WERI-Rb-1 (cell line): ENCODE results near the gene HSPBP1.

ENCODE experiments used
- DNase-seq: peaks from one replicate; pipeline ENCODE4 v3.0.0-alpha.2; 2020
- H3K27ac ChIP-seq: fragments of 250-450 bp; sonication (Bioruptor Pico); 2 replicates; pipeline ENCODE4 v1.5.1; 2020; ENCODE audit warnings: mild to moderate bottlenecking, moderate library complexity
- H3K27me3 ChIP-seq: fragments of 250-450 bp; sonication (Bioruptor Pico); 2 replicates; pipeline ENCODE4 v1.5.1; 2021; ENCODE audit warnings: mild to moderate bottlenecking, low read depth, moderate library complexity; ENCODE audit not compliant: insufficient read depth, severe bottlenecking
- H3K36me3 ChIP-seq: fragments of 250-450 bp; sonication (Bioruptor Pico); 2 replicates; pipeline ENCODE4 v1.5.1; 2020; ENCODE audit warnings: mild to moderate bottlenecking, moderate library complexity
- H3K4me3 ChIP-seq: 2 replicates; pipeline ENCODE4 v1.5.1; 2011; ENCODE audit warnings: low read depth, mild to moderate bottlenecking, control low read depth, low read length
- H3K9me3 ChIP-seq: fragments of 250-450 bp; sonication (Bioruptor Pico); 2 replicates; pipeline ENCODE4 v1.5.1; 2021; ENCODE audit warnings: mild to moderate bottlenecking, moderate library complexity; ENCODE audit not compliant: severe bottlenecking
- TF ChIP-seq, protein P1 (sequence below): IDR thresholded peaks from 2 replicates; pipeline ENCODE4 v1.5.1; 2011; ENCODE audit warnings: low read depth, mild to moderate bottlenecking, control low read depth, inconsistent platforms, low read length

The HSPBP1 gene

DNA sequence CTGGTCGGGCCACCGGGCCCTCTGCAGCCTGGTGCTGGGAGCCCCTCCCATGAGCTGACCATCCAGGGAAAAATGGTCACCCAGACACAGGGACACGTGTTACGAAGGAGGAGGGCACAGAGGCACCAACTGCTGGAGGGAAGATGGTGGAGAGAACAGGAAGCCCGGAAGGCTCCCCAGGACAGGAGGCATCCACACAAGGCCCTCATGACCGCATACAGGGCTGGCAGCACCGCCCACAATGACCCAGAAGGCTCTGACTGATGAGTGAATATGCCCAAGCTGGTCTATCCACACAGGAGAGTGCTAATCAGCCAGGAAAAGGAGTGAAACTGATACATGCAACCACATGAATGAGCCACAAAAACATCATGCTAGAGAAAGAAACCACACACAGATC is 37.4 kb downstream of the HSPBP1 start:
- Histone ChIP-seq H3K27me3 (no peaks in the 10 kb centered on the region), H3K36me3 (peaks cover 83% of the 10 kb centered on the region), H3K4me3 (no peak overlapping the region), H3K9me3 (no peaks in the 10 kb centered on the region), H3K27ac (no peak overlapping the region)
- DNase-seq = no peak
- TF ChIP-seq, protein P1, sequence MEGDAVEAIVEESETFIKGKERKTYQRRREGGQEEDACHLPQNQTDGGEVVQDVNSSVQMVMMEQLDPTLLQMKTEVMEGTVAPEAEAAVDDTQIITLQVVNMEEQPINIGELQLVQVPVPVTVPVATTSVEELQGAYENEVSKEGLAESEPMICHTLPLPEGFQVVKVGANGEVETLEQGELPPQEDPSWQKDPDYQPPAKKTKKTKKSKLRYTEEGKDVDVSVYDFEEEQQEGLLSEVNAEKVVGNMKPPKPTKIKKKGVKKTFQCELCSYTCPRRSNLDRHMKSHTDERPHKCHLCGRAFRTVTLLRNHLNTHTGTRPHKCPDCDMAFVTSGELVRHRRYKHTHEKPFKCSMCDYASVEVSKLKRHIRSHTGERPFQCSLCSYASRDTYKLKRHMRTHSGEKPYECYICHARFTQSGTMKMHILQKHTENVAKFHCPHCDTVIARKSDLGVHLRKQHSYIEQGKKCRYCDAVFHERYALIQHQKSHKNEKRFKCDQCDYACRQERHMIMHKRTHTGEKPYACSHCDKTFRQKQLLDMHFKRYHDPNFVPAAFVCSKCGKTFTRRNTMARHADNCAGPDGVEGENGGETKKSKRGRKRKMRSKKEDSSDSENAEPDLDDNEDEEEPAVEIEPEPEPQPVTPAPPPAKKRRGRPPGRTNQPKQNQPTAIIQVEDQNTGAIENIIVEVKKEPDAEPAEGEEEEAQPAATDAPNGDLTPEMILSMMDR = no peak

DNA sequence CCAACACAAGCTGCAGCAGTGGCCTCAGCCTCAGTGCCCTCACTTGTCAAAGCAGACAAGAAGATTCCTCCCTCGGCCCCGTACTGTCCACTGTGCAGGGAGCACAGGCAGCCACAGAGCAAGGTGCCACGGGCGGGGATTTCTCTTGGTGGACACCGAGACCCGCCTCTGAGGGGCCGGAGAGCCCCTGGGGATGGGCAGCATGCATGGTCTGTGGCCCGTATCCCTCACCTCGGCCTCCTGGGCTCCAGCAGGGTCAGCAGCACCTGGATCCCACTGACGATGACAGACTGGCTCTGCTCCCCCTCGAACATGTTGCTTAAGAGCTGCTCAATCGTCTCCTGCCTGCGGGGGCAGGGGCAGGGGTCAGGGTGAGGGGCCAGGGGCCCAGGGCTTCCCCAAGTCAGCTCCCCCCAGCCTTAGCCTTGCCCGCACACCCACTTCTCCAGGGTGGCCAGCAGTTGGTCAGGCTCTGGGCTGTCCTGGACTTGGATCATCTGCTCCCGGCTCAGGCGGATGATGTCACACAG is 37.9 kb downstream of the HSPBP1 start:
- H3K27me3 ChIP-seq = no peaks in the 10 kb centered on the region
- TF ChIP-seq, protein P1 = no peak
- DNase-seq = no peak
- no peaks in the 10 kb centered on the region for H3K9me3 ChIP-seq
- peaks cover 85% of the 10 kb centered on the region for H3K36me3 ChIP-seq
- no peak overlapping the region for H3K4me3 ChIP-seq
- no peak overlapping the region for H3K27ac ChIP-seq

DNA sequence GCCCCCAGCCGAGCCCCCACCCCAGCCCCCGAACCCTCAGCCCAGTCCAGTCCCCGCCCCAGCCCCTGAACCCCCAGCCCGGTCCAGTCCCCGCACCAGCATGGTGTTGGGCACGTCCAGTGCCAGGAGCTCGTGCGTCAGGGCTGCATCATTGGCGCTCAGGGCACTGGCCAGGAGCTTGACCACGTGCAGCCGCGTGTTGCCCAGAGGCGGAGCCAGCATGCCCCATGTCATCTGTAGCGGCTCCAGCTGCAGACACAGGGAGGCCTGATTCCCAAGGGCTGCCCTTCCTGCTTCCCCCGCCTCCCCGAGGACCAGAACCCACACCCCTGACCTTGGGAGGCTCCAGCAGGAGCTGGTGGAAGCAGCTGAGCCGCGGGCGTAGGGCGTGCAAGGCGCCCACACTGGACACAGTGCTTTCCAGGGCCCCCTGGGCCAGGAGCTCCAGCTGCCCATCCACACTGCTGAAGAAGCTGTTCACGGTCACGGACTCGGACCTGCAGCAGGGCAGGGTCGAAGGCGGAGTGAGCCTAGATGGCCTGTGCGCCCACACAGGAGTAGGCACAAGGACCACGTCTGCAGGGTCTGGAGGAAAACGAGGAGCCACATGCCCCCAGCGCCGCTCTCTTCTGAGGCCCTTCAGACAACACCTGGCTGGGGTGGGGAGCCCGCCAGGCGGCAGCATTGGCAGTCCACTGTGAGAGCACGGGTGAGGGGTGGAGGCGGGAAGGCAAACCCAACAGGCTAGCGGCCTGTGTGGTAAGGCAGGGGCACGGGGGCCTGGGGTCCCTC is 38.6 kb downstream of the HSPBP1 start:
- Histone ChIP-seq H3K4me3 (no peak overlapping the region), H3K27me3 (no peaks in the 10 kb centered on the region), H3K9me3 (no peaks in the 10 kb centered on the region), H3K36me3 (peaks cover 85% of the 10 kb centered on the region), H3K27ac (no peak overlapping the region)
- TF ChIP-seq, protein P1 = no peak
- no peak for DNase-seq

DNA sequence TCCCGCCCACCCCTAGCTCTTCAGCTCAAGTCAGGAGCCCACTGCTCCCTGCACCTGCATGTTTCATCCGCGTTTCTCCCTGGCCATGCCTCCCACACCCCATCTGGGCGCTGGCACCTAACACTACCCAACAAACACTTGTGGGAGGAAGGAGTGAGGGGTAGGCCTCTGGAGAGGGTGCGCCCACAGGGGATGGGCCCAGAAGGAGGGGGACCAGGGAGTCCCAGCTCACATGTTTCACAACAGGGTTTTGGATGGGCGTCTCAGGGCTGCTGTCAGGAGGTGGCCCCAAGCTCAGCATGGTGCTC is 39.2 kb downstream of the HSPBP1 start:
- Histone ChIP-seq H3K27ac (no peak overlapping the region), H3K27me3 (no peaks in the 10 kb centered on the region), H3K4me3 (no peak overlapping the region), H3K9me3 (no peaks in the 10 kb centered on the region), H3K36me3 (peaks cover 85% of the 10 kb centered on the region)
- TF ChIP-seq, protein P1 = no peak
- no peak for DNase-seq

DNA sequence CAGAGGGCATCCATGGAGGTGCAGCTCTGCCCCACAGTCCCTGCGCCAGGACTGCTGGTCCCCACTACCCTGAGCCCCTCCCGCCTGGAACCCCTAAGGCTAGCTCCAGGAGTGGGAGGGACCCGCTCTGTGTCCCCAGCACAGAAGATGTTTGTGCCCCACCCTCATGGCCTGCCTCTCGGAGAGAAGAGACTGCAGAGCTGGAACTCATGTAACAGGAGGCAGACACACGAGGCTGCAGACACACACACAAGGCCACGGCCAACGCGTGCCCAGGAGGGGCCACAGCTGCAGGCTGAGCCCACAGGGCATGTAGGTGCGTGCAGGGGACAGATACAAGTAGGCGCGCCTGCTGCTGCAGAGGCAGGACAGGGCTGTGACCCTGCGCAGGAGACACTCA is 40.9 kb downstream of the HSPBP1 start:
- DNase-seq = no peak
- no peak overlapping the region for H3K27ac ChIP-seq
- H3K4me3 ChIP-seq = no peak overlapping the region
- no peaks in the 10 kb centered on the region for H3K9me3 ChIP-seq
- TF ChIP-seq, protein P1 = no peak
- H3K36me3 ChIP-seq = peaks cover 79% of the 10 kb centered on the region
- no peaks in the 10 kb centered on the region for H3K27me3 ChIP-seq

DNA sequence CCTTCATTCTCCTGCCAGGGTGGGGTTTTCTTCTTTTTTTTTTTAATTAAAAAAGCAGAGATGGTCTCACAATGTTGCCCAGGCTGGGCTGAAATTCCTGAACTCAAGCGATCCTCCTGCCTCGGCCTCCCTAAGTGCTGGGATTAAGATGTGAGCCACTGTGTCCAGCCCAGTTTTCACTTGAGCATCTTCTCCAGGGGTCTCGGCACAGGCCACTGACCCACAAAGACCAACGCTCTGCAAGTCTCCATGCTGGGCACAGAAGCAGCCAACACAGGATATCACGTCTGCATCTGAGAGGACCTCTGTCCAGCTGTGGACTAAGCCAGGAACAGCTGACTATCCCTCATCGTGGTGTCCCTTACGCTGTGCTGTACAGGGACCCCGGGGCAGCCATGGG is 41.9 kb downstream of the HSPBP1 start:
- DNase-seq = no peak
- Histone ChIP-seq H3K9me3 (no peaks in the 10 kb centered on the region), H3K27me3 (no peaks in the 10 kb centered on the region), H3K4me3 (no peak overlapping the region), H3K36me3 (peaks cover 79% of the 10 kb centered on the region), H3K27ac (no peak overlapping the region)
- TF ChIP-seq, protein P1 = no peak
